ENCODE results near the gene DPAGT1. TPM values are rescaled to one million over a fixed set of nuclear protein-coding genes. Genes with fewer than 3 reads are reported as not detected.

Gene DPAGT1
- polyA plus RNA-seq, 3 donors, result 37.0 to 54.2 (median 39.7) TPM

DNA sequence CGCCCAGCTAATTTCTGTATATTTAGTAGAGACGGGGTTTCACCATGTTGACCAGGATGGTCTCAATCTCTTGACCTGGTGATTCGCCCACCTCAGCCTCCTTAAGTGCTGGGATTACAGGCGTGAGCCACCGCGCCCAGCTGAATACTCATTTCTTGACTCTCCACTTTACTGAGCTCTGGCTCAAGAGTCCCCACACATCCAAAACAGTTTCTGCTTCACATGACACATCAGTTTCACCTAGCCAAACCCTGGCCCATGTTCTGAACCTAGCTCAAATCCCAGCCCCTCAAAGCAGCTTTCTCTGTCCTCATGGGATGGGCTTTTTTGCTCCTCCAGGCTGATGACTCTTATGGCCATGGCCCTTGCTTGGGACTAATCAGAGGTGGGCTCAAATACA is 54.4 kb downstream of the DPAGT1 start:
- WGBS (ENCODE audit: insufficient coverage), result 100% methylated on average over 4 of the region's 6 CpGs
- TF ChIP-seq, protein P1, sequence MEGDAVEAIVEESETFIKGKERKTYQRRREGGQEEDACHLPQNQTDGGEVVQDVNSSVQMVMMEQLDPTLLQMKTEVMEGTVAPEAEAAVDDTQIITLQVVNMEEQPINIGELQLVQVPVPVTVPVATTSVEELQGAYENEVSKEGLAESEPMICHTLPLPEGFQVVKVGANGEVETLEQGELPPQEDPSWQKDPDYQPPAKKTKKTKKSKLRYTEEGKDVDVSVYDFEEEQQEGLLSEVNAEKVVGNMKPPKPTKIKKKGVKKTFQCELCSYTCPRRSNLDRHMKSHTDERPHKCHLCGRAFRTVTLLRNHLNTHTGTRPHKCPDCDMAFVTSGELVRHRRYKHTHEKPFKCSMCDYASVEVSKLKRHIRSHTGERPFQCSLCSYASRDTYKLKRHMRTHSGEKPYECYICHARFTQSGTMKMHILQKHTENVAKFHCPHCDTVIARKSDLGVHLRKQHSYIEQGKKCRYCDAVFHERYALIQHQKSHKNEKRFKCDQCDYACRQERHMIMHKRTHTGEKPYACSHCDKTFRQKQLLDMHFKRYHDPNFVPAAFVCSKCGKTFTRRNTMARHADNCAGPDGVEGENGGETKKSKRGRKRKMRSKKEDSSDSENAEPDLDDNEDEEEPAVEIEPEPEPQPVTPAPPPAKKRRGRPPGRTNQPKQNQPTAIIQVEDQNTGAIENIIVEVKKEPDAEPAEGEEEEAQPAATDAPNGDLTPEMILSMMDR (IDR thresholded peaks at IDR 0.05), result no peak
- H3K27ac Mint-ChIP-seq, result no peak overlapping the region
- H2AFZ ChIP-seq (ENCODE audit: insufficient read depth, low read depth, low read length, poor library complexity, severe bottlenecking), result no peak overlapping the region
- no peaks in the 10 kb centered on the region for H3K27me3 ChIP-seq (ENCODE audit: control insufficient read depth in 2 of 2, insufficient read depth in 2 of 2, low read length in 2 of 2)
- H3K4me3 ChIP-seq (replicated peaks in 1 of 3; ENCODE audit: low read depth in 2 of 3, low read length in 3 of 3), result no peak overlapping the region
- H3K9me3 ChIP-seq (replicated peaks in 1 of 2; ENCODE audit: control insufficient read depth in 1 of 2, insufficient read depth in 1 of 2, low read length in 2 of 2), result no peaks in the 10 kb centered on the region
- no peak for DNase-seq
- no peak overlapping the region for H3K4me3 Mint-ChIP-seq
- no peaks in the 10 kb centered on the region for H3K79me2 ChIP-seq (ENCODE audit: insufficient read depth, low read length)
- H3K4me1 ChIP-seq (ENCODE audit: control insufficient read depth in 1 of 2, insufficient read depth in 2 of 2, low read length in 2 of 2), result no peaks in the 10 kb centered on the region
- H3K9me3 Mint-ChIP-seq, result no peaks in the 10 kb centered on the region
- H3K4me1 Mint-ChIP-seq, result no peaks in the 10 kb centered on the region
- no peak overlapping the region for H3K4me2 ChIP-seq (replicated peaks; ENCODE audit: extremely low read depth, low read length, poor library complexity, severe bottlenecking)
- peaks cover 72 to 81% of the 10 kb centered on the region in 2 donors for H3K36me3 Mint-ChIP-seq
- no peaks in the 10 kb centered on the region for H3K27me3 Mint-ChIP-seq (ENCODE audit: low read depth in 3 of 3)
- H4K20me1 ChIP-seq (ENCODE audit: insufficient read depth, low read length), result no peaks in the 10 kb centered on the region
- H3K9ac ChIP-seq (ENCODE audit: insufficient read depth, low read length, poor library complexity, severe bottlenecking), result no peak overlapping the region
- peaks cover 53 to 80% of the 10 kb centered on the region in 2 donors for H3K36me3 ChIP-seq (replicated peaks in 1 of 2; ENCODE audit: control insufficient read depth in 1 of 2, insufficient read depth in 2 of 2, low read length in 2 of 2)
- intact Hi-C loops (cut with micrococcal nuclease), result no loop called here
- no peak overlapping the region for H3K27ac ChIP-seq (ENCODE audit: low read depth in 1 of 2, low read length in 2 of 2)

Other genes starting within 250 kb of the DPAGT1 start
- under 1 TPM; 0.08 to 0.31 (median 0.09) TPM for gene CXCR5, start 218.0 kb downstream of the DPAGT1 start, polyA plus RNA-seq
- 1 to 10 TPM in 2 of 3 donors, under 1 TPM in 1; 0.11 to 6.8 (median 1.8) TPM for gene BCL9L, start 175.9 kb downstream of the DPAGT1 start, polyA plus RNA-seq
- gene UPK2, start 145.6 kb downstream of the DPAGT1 start, polyA plus RNA-seq, result not detected
- not detected for gene FOXR1, start 130.1 kb downstream of the DPAGT1 start, polyA plus RNA-seq
- gene CENATAC, start 103.7 kb downstream of the DPAGT1 start, polyA plus RNA-seq, result 10 to 100 TPM in 1 of 3 donors, 1 to 10 TPM in 2; 2.7 to 47.8 (median 4.1) TPM
- 1,000 to 10,000 TPM; 1,137 to 1,336 (median 1,264) TPM for gene RPS25, start 83.5 kb downstream of the DPAGT1 start, polyA plus RNA-seq
- gene TRAPPC4, start 83.1 kb downstream of the DPAGT1 start, polyA plus RNA-seq, result 10 to 100 TPM; 46.9 to 54.5 (median 50.0) TPM
- gene SLC37A4, start 71.0 kb downstream of the DPAGT1 start, polyA plus RNA-seq, result 1 to 10 TPM; 5.9 to 8.0 (median 7.2) TPM
- gene HYOU1, start 44.6 kb downstream of the DPAGT1 start, polyA plus RNA-seq, result 10 to 100 TPM in 1 of 3 donors, 1 to 10 TPM in 2; 8.4 to 34.9 (median 8.6) TPM
- gene VPS11, start 34.0 kb downstream of the DPAGT1 start, polyA plus RNA-seq, result 10 to 100 TPM; 28.6 to 56.6 (median 43.3) TPM
- gene HMBS, start 17.0 kb downstream of the DPAGT1 start, polyA plus RNA-seq, result 10 to 100 TPM; 21.1 to 26.4 (median 25.2) TPM
- gene C2CD2L, start 5.5 kb upstream of the DPAGT1 start, polyA plus RNA-seq, result 10 to 100 TPM in 1 of 3 donors, 1 to 10 TPM in 2; 3.8 to 60.2 (median 6.4) TPM
- 10 to 100 TPM in 1 of 3 donors, 1 to 10 TPM in 2; 8.0 to 43.0 (median 8.6) TPM for gene HINFP, start 19.7 kb upstream of the DPAGT1 start, polyA plus RNA-seq
- under 1 TPM in 1 of 3 donors, not detected in 2; 0.04 TPM for gene ABCG4, start 47.2 kb upstream of the DPAGT1 start, polyA plus RNA-seq
- gene NLRX1, start 66.9 kb upstream of the DPAGT1 start, polyA plus RNA-seq, result 10 to 100 TPM; 13.7 to 15.5 (median 14.2) TPM
- gene NHERF4, start 83.6 kb upstream of the DPAGT1 start, polyA plus RNA-seq, result under 1 TPM in 2 of 3 donors, not detected in 1; 0.09 to 0.47 TPM
- gene CBL, start 104.5 kb upstream of the DPAGT1 start, polyA plus RNA-seq, result 10 to 100 TPM in 2 of 3 donors, 1 to 10 TPM in 1; 7.6 to 24.0 (median 23.1) TPM
- not detected for gene MCAM, start 215.3 kb upstream of the DPAGT1 start, polyA plus RNA-seq
- 10 to 100 TPM in 2 of 3 donors, 1 to 10 TPM in 1; 6.8 to 27.6 (median 20.5) TPM for gene RNF26, start 232.7 kb upstream of the DPAGT1 start, polyA plus RNA-seq
- not detected for gene C1QTNF5, start 239.0 kb upstream of the DPAGT1 start, polyA plus RNA-seq
- gene MFRP, start 244.9 kb upstream of the DPAGT1 start, polyA plus RNA-seq, result not detected

All from CD14-positive monocyte (primary cell).